Cardiac muscle cell (in vitro differentiated cells and primary cell): ENCODE data around the gene ATP2C1. TPM values are rescaled to one million over a fixed set of nuclear protein-coding genes. Genes with fewer than 3 reads are reported as not detected.

Source experiments
- DNase-seq, 2 donors: peaks; one replicate each; pipeline versions ENCODE4 v3.0.0 to v3.0.0-alpha.2; 2010 to 2017; ENCODE audit warnings: low read depth in 1 of 2, low spot score in 1 of 2
- H3K27ac ChIP-seq: fragments of 200-600 bp; sonication (generic); 2 replicates; pipeline ENCODE4 v1.5.1; 2016
- H3K27me3 ChIP-seq: fragments of 200-600 bp; sonication (generic); 2 replicates; pipeline ENCODE4 v1.6.0; 2016; ENCODE audit warnings: control low read depth
- H3K36me3 ChIP-seq: fragments of 200-600 bp; sonication (generic); 2 replicates; pipeline ENCODE4 v1.5.1; 2016; ENCODE audit warnings: control low read depth
- H3K4me1 ChIP-seq: fragments of 200-600 bp; sonication (generic); 2 replicates; pipeline ENCODE4 v1.8.1; 2017; ENCODE audit warnings: low read depth, mild to moderate bottlenecking, mixed run types
- H3K4me3 ChIP-seq: fragments of 200-600 bp; sonication (generic); 2 replicates; pipeline ENCODE4 v1.5.1; 2016; ENCODE audit warnings: mild to moderate bottlenecking
- H3K9me3 ChIP-seq: fragments of 200-600 bp; sonication (generic); 2 replicates; pipeline ENCODE4 v1.5.1; 2017; ENCODE audit warnings: low read depth, mild to moderate bottlenecking, control low read depth
- polyA plus RNA-seq: library from polyadenylated mRNA; unstranded; fragments of >200 nt; fragmentation: Nextera tagmentation; extraction: Ambion mirVana; gene quantifications from 2 replicates; pipeline ENCODE4 v1.2.1, GENCODE V29; 2016
- total RNA-seq: library from RNA; depleted of rRNA; stranded (reverse); fragments of >200 nt; gene quantifications from 2 replicates; pipeline ENCODE4 v1.2.3, GENCODE V29; 2016
- TF ChIP-seq, protein P1 (sequence below): IDR thresholded peaks from 2 replicates; pipeline ENCODE4 v1.5.1; 2012; ENCODE audit warnings: low read depth, mild to moderate bottlenecking, low read length

Gene ATP2C1
- total RNA-seq (31.5 and 32.9 TPM in 2 replicates), polyA plus RNA-seq (31.4 and 35.1 TPM in 2 replicates)

- H3K4me3 ChIP-seq, result peak within 1 kb of the TSS; percentile 98
- TF ChIP-seq, protein P1, sequence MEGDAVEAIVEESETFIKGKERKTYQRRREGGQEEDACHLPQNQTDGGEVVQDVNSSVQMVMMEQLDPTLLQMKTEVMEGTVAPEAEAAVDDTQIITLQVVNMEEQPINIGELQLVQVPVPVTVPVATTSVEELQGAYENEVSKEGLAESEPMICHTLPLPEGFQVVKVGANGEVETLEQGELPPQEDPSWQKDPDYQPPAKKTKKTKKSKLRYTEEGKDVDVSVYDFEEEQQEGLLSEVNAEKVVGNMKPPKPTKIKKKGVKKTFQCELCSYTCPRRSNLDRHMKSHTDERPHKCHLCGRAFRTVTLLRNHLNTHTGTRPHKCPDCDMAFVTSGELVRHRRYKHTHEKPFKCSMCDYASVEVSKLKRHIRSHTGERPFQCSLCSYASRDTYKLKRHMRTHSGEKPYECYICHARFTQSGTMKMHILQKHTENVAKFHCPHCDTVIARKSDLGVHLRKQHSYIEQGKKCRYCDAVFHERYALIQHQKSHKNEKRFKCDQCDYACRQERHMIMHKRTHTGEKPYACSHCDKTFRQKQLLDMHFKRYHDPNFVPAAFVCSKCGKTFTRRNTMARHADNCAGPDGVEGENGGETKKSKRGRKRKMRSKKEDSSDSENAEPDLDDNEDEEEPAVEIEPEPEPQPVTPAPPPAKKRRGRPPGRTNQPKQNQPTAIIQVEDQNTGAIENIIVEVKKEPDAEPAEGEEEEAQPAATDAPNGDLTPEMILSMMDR, result no peak
- H3K9me3 ChIP-seq, result no peaks in the 10 kb centered on the region
- H3K27ac ChIP-seq, result peak within 1 kb of the TSS; percentile 94
- peak; percentile 98 for DNase-seq
- no peaks in the 10 kb centered on the region for H3K36me3 ChIP-seq
- no peaks in the 10 kb centered on the region for H3K27me3 ChIP-seq
- peaks cover 8% of the 10 kb centered on the region for H3K4me1 ChIP-seq
Measured at GRCh38 chr3:130893376-130894129, at the start of gene ATP2C1. ATP2C1 (plus strand) TSS chr3:130894084; CDS start chr3:130894770, 686 bp downstream.

DNA sequence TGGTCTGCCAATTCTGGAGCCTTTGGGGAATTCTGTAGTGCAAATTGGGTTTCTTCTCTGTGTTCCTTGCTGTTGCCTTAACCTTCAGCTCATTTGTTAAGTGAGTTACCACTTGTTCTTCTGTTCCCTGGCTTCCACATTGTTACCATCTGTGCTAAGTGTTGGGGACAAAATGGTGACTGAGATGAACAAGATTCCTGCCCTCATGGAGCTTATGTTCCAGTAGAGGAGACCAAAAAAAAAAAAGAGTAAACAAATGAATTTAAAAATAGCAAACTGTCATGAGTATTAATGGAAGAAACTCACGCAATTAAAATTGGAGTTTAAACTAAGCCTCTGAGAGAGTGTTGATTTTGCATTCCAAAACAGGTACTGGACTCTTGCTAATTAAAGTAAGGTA is 49.4 kb upstream of the ATP2C1 start:
- DNase-seq, result no peak
- H3K27ac ChIP-seq, result no peak overlapping the region
- TF ChIP-seq, protein P1, result no peak
- no peaks in the 10 kb centered on the region for H3K36me3 ChIP-seq
- no peaks in the 10 kb centered on the region for H3K27me3 ChIP-seq
- H3K4me1 ChIP-seq, result peaks cover 12% of the 10 kb centered on the region
- no peaks in the 10 kb centered on the region for H3K9me3 ChIP-seq
- H3K4me3 ChIP-seq, result no peak overlapping the region

- Histone ChIP-seq H3K9me3 (no peaks in the 10 kb centered on the region), H3K4me1 (peaks cover 16% of the 10 kb centered on the region), H3K27me3 (no peaks in the 10 kb centered on the region), H3K36me3 (no peaks in the 10 kb centered on the region), H3K27ac (no peak overlapping the region), H3K4me3 (no peak overlapping the region)
- no peak for DNase-seq
- TF ChIP-seq, protein P1, result no peak
Measured at GRCh38 chr3:130846181-130846580, 47.7 kb upstream of the ATP2C1 start.

DNA sequence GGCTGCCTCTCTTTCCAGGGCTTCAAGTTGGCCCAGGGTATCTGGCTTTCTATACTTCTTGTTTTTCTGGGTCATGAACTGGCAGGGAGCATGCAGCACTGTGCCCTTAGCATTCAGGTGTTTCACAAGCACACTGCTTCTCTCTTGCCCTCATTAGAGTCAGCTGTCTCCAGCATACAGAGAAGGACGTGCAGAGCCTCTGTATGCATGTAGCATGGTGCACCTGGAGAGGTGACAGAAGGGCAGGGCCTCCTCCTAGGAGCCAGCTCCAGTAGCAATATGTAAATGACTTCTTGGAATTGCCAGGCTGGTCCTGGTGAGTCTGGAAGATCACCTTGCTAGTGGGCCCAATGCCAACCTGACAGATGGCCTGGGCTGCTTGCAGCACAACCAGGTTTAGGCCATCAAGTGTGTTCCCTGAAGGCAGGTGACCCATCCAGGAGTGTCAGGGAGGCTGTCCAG is 44.8 kb upstream of the ATP2C1 start:
- peaks cover 12% of the 10 kb centered on the region for H3K4me1 ChIP-seq
- TF ChIP-seq, protein P1, result no peak
- H3K9me3 ChIP-seq, result no peaks in the 10 kb centered on the region
- H3K27me3 ChIP-seq, result no peaks in the 10 kb centered on the region
- DNase-seq, result no peak
- no peaks in the 10 kb centered on the region for H3K36me3 ChIP-seq
- no peak overlapping the region for H3K27ac ChIP-seq
- H3K4me3 ChIP-seq, result no peak overlapping the region

GRCh38 chr3:130850044-130850797 is 43.7 kb upstream of the ATP2C1 start:
- H3K27ac ChIP-seq, result no peak overlapping the region
- no peaks in the 10 kb centered on the region for H3K9me3 ChIP-seq
- H3K4me3 ChIP-seq, result no peak overlapping the region
- TF ChIP-seq, protein P1, result no peak
- peaks cover 12% of the 10 kb centered on the region for H3K4me1 ChIP-seq
- peak in 1 of 2 donors; percentile 97 for DNase-seq
- H3K36me3 ChIP-seq, result no peaks in the 10 kb centered on the region
- H3K27me3 ChIP-seq, result no peaks in the 10 kb centered on the region
